GM23338 (cell line): ENCODE results near the gene SAT1. TPM values are rescaled to one million over a fixed set of nuclear protein-coding genes. Genes with fewer than 3 reads are reported as not detected.

ENCODE experiments used
- ATAC-seq: fragments of 200-7000 bp; cut with Tn5 transposase; 3 replicates; pipeline ENCODE4 v1.9.1; 2020
- DNase-seq: peaks from one replicate; pipeline ENCODE4 v3.0.0-alpha.2; 2015; ENCODE audit warnings: low spot score
- H2AFZ ChIP-seq: fragments of 200-600 bp; sonication (generic); 2 replicates; pipeline ENCODE4 v1.8.0; 2016; ENCODE audit warnings: antibody characterized with exemption, mild to moderate bottlenecking, moderate library complexity
- H3F3A ChIP-seq: fragments of 200-600 bp; sonication (generic); replicated peaks from 2 replicates; pipeline ENCODE4 v1.8.0; 2017; ENCODE audit warnings: antibody characterized with exemption, mixed run types, low read depth
- H3K27ac ChIP-seq: fragments of 200-600 bp; sonication (generic); 2 replicates; pipeline ENCODE4 v1.6.1; 2016; ENCODE audit warnings: low read depth
- H3K27me3 ChIP-seq: fragments of 200-600 bp; sonication (generic); 2 replicates; pipeline ENCODE4 v1.8.0; 2016; ENCODE audit warnings: mild to moderate bottlenecking, mixed run types, moderate library complexity; ENCODE audit not compliant: insufficient read depth
- H3K36me3 ChIP-seq: fragments of 200-600 bp; sonication (generic); 2 replicates; pipeline ENCODE4 v1.8.0; 2016; ENCODE audit warnings: mild to moderate bottlenecking; ENCODE audit not compliant: insufficient read depth
- H3K4me1 ChIP-seq: fragments of 200-600 bp; sonication (generic); 2 replicates; pipeline ENCODE4 v1.8.0; 2016; ENCODE audit warnings: mild to moderate bottlenecking, moderate library complexity; ENCODE audit not compliant: insufficient read depth
- H3K4me2 ChIP-seq: fragments of 200-600 bp; sonication (generic); 2 replicates; pipeline ENCODE4 v1.7.1; 2017; ENCODE audit warnings: mixed run types
- H3K4me3 ChIP-seq: fragments of 200-600 bp; sonication (generic); 2 replicates; pipeline ENCODE4 v1.6.1; 2016; ENCODE audit warnings: mixed run types
- H3K79me2 ChIP-seq: fragments of 200-600 bp; sonication (generic); replicated peaks from 2 replicates; pipeline ENCODE4 v1.8.0; 2017; ENCODE audit warnings: mild to moderate bottlenecking; ENCODE audit not compliant: insufficient read depth
- H3K9me2 ChIP-seq: fragments of 200-600 bp; sonication (generic); 2 replicates; pipeline ENCODE4 v1.8.0; 2017; ENCODE audit not compliant: insufficient read depth
- H4K20me1 ChIP-seq: fragments of 200-600 bp; sonication (generic); replicated peaks from 2 replicates; pipeline ENCODE4 v1.8.0; 2017; ENCODE audit warnings: mild to moderate bottlenecking; ENCODE audit not compliant: insufficient read depth
- H3K27ac Mint-ChIP-seq: 2 replicates; pipeline ENCODE4 v1.8.0; 2020; ENCODE audit warnings: inconsistent platforms, mild to moderate bottlenecking, moderate library complexity, mixed read lengths
- H3K27me3 Mint-ChIP-seq: 3 replicates; pipeline ENCODE4 v1.8.0; 2022; ENCODE audit warnings: low read depth, mild to moderate bottlenecking, moderate library complexity, mixed read lengths, inconsistent platforms; ENCODE audit not compliant: insufficient read depth, poor library complexity
- H3K36me3 Mint-ChIP-seq: 3 replicates; pipeline ENCODE4 v1.8.0; 2021; ENCODE audit warnings: low read depth, mild to moderate bottlenecking, inconsistent platforms, moderate library complexity, mixed read lengths
- H3K4me1 Mint-ChIP-seq: 3 replicates; pipeline ENCODE4 v1.8.0; 2020; ENCODE audit warnings: mild to moderate bottlenecking, inconsistent platforms, mixed read lengths
- H3K4me3 Mint-ChIP-seq: 3 replicates; pipeline ENCODE4 v1.8.0; 2021; ENCODE audit warnings: moderate library complexity, mild to moderate bottlenecking, inconsistent platforms, mixed read lengths
- H3K9me3 Mint-ChIP-seq: 3 replicates; pipeline ENCODE4 v1.8.0; 2020; ENCODE audit warnings: moderate library complexity, mild to moderate bottlenecking, inconsistent platforms, mixed read lengths
- CREB1 ChIP-seq: fragments of 250-450 bp; sonication (Bioruptor Pico); IDR thresholded peaks from 2 replicates; pipeline ENCODE4 v1.5.0; 2020; ENCODE audit warnings: low read depth, mild to moderate bottlenecking, moderate library complexity
- EZH2 ChIP-seq: fragments of 200-600 bp; sonication (generic); IDR thresholded peaks from one replicate; pipeline ENCODE4 v1.8.0; 2017; ENCODE audit warnings: antibody characterized with exemption, mild to moderate bottlenecking, low read depth; ENCODE audit not compliant: unreplicated experiment
- EZH2phosphoT487 ChIP-seq: fragments of 200-600 bp; sonication (generic); IDR thresholded peaks from one replicate; pipeline ENCODE4 v1.8.1; 2018; ENCODE audit warnings: antibody characterized with exemption; ENCODE audit not compliant: unreplicated experiment
- JUNB ChIP-seq: IDR thresholded peaks from one replicate; pipeline ENCODE4 v1.6.1; 2016; ENCODE audit warnings: antibody characterized with exemption; ENCODE audit not compliant: unreplicated experiment
- NANOG ChIP-seq: IDR thresholded peaks from 2 replicates; pipeline ENCODE4 v1.6.1; 2016; ENCODE audit warnings: antibody characterized with exemption, borderline replicate concordance
- POLR2AphosphoS5 ChIP-seq: IDR thresholded peaks from 2 replicates; pipeline ENCODE4 v1.6.1; 2016; ENCODE audit warnings: antibody characterized with exemption, low read depth
- REST ChIP-seq: IDR thresholded peaks from one replicate; pipeline ENCODE4 v1.6.1; 2018; ENCODE audit warnings: antibody characterized with exemption; ENCODE audit not compliant: unreplicated experiment
- STAT1 ChIP-seq: IDR thresholded peaks from one replicate; pipeline ENCODE4 v1.6.1; 2016; ENCODE audit warnings: antibody characterized with exemption; ENCODE audit not compliant: unreplicated experiment
- ZNF114 ChIP-seq: fragments of 250-450 bp; sonication (Bioruptor Pico); IDR thresholded peaks from 2 replicates; pipeline ENCODE4 v1.5.0; 2020; ENCODE audit warnings: mild to moderate bottlenecking, moderate library complexity
- ZNF331 ChIP-seq: fragments of 250-450 bp; sonication (Bioruptor Pico); IDR thresholded peaks from 2 replicates; pipeline ENCODE4 v1.5.0; 2020; ENCODE audit warnings: low read depth, mild to moderate bottlenecking, moderate library complexity
- polyA plus RNA-seq: library from polyadenylated mRNA; unstranded; fragments of >200 nt; fragmentation: Nextera tagmentation; extraction: Ambion mirVana; gene quantifications from 2 replicates; pipeline ENCODE4 v1.2.1, GENCODE V29; 2016
- total RNA-seq: library from RNA; depleted of rRNA; stranded (reverse); fragments of >200 nt; shearing (Covaris generic); gene quantifications from 2 replicates; pipeline ENCODE4 v1.2.3, GENCODE V29; 2014
- TF ChIP-seq, protein P1 (sequence below): IDR thresholded peaks from 2 replicates; pipeline ENCODE4 v1.6.1; 2016; ENCODE audit warnings: antibody characterized with exemption
- TF ChIP-seq, protein P2 (sequence below): fragments of 250-450 bp; sonication (Bioruptor Pico); IDR thresholded peaks from 2 replicates; pipeline ENCODE4 v1.5.0; 2020; ENCODE audit warnings: mild to moderate bottlenecking, moderate library complexity
- TF ChIP-seq, protein P3 (sequence below), 2 experiments: fragments of 200-600 bp in 1 of 2; sonication (generic) in 1 of 2; conservative IDR thresholded peaks; 2 replicates each; pipeline versions ENCODE4 v1.5.1 to v1.6.1; 2016 to 2017; ENCODE audit warnings: antibody characterized with exemption in 2 of 2, low read depth in 2 of 2, mild to moderate bottlenecking in 2 of 2, moderate library complexity in 1 of 2

The SAT1 gene
- total and polyA plus RNA-seq, 2 experiments from 2014 or later = 44.1 to 101 TPM

GRCh38 chrX:23742697-23743622 is 40.0 kb upstream of the SAT1 start, which contains the start of gene ACOT9:
ACOT9 (minus strand) TSS chrX:23743276; CDS start chrX:23743144, 132 bp downstream.
- Mint-ChIP-seq H3K27me3 (peaks cover 2% of the 10 kb centered on the region), H3K36me3 (no peaks in the 10 kb centered on the region; the same call in 2 of the 3 replicates), H3K4me3 (peak within 1 kb of the TSS; percentile 89), H3K9me3 (no peaks in the 10 kb centered on the region), H3K27ac (peak within 1 kb of the TSS; percentile 93), H3K4me1 (peaks cover 6% of the 10 kb centered on the region; the same call in 2 of the 3 replicates)
- H3K4me3 ChIP-seq = peak within 1 kb of the TSS; percentile 71
- DNase-seq (peak; percentile 88), ATAC-seq (peak; percentile 98)
- H3K36me3 ChIP-seq = no peaks in the 10 kb centered on the region
- H3K4me2 ChIP-seq = peak within 1 kb of the TSS; percentile 83
- no peaks in the 10 kb centered on the region for H3K27me3 ChIP-seq
- TF ChIP-seq ZNF331 (CRISPR knock-in tag) = no peak
- peak; percentile 33 for TF ChIP-seq REST
- no peak for TF ChIP-seq EZH2
- TF ChIP-seq EZH2phosphoT487 = no peak
- no peak for TF ChIP-seq ZNF114
- TF ChIP-seq NANOG = no peak
- peak; percentile 69 for TF ChIP-seq CREB1
- peak; percentile 77 for TF ChIP-seq POLR2AphosphoS5
- TF ChIP-seq, protein P1, sequence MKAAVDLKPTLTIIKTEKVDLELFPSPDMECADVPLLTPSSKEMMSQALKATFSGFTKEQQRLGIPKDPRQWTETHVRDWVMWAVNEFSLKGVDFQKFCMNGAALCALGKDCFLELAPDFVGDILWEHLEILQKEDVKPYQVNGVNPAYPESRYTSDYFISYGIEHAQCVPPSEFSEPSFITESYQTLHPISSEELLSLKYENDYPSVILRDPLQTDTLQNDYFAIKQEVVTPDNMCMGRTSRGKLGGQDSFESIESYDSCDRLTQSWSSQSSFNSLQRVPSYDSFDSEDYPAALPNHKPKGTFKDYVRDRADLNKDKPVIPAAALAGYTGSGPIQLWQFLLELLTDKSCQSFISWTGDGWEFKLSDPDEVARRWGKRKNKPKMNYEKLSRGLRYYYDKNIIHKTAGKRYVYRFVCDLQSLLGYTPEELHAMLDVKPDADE = no peak
- TF ChIP-seq, protein P2, sequence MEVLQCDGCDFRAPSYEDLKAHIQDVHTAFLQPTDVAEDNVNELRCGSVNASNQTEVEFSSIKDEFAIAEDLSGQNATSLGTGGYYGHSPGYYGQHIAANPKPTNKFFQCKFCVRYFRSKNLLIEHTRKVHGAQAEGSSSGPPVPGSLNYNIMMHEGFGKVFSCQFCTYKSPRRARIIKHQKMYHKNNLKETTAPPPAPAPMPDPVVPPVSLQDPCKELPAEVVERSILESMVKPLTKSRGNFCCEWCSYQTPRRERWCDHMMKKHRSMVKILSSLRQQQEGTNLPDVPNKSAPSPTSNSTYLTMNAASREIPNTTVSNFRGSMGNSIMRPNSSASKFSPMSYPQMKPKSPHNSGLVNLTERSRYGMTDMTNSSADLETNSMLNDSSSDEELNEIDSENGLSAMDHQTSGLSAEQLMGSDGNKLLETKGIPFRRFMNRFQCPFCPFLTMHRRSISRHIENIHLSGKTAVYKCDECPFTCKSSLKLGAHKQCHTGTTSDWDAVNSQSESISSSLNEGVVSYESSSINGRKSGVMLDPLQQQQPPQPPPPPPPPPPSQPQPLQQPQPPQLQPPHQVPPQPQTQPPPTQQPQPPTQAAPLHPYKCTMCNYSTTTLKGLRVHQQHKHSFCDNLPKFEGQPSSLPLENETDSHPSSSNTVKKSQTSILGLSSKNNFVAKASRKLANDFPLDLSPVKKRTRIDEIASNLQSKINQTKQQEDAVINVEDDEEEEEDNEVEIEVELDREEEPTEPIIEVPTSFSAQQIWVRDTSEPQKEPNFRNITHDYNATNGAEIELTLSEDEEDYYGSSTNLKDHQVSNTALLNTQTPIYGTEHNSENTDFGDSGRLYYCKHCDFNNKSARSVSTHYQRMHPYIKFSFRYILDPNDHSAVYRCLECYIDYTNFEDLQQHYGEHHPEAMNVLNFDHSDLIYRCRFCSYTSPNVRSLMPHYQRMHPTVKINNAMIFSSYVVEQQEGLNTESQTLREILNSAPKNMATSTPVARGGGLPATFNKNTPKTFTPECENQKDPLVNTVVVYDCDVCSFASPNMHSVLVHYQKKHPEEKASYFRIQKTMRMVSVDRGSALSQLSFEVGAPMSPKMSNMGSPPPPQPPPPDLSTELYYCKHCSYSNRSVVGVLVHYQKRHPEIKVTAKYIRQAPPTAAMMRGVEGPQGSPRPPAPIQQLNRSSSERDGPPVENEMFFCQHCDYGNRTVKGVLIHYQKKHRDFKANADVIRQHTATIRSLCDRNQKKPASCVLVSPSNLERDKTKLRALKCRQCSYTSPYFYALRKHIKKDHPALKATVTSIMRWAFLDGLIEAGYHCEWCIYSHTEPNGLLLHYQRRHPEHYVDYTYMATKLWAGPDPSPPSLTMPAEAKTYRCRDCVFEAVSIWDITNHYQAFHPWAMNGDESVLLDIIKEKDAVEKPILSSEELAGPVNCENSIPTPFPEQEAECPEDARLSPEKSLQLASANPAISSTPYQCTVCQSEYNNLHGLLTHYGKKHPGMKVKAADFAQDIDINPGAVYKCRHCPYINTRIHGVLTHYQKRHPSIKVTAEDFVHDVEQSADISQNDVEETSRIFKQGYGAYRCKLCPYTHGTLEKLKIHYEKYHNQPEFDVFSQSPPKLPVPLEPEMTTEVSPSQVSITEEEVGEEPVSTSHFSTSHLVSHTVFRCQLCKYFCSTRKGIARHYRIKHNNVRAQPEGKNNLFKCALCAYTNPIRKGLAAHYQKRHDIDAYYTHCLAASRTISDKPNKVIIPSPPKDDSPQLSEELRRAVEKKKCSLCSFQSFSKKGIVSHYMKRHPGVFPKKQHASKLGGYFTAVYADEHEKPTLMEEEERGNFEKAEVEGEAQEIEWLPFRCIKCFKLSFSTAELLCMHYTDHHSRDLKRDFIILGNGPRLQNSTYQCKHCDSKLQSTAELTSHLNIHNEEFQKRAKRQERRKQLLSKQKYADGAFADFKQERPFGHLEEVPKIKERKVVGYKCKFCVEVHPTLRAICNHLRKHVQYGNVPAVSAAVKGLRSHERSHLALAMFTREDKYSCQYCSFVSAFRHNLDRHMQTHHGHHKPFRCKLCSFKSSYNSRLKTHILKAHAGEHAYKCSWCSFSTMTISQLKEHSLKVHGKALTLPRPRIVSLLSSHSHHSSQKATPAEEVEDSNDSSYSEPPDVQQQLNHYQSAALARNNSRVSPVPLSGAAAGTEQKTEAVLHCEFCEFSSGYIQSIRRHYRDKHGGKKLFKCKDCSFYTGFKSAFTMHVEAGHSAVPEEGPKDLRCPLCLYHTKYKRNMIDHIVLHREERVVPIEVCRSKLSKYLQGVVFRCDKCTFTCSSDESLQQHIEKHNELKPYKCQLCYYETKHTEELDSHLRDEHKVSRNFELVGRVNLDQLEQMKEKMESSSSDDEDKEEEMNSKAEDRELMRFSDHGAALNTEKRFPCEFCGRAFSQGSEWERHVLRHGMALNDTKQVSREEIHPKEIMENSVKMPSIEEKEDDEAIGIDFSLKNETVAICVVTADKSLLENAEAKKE (CRISPR knock-in tag) = no peak
- TF ChIP-seq STAT1 = no peak
- TF ChIP-seq JUNB = no peak
- TF ChIP-seq, protein P3, sequence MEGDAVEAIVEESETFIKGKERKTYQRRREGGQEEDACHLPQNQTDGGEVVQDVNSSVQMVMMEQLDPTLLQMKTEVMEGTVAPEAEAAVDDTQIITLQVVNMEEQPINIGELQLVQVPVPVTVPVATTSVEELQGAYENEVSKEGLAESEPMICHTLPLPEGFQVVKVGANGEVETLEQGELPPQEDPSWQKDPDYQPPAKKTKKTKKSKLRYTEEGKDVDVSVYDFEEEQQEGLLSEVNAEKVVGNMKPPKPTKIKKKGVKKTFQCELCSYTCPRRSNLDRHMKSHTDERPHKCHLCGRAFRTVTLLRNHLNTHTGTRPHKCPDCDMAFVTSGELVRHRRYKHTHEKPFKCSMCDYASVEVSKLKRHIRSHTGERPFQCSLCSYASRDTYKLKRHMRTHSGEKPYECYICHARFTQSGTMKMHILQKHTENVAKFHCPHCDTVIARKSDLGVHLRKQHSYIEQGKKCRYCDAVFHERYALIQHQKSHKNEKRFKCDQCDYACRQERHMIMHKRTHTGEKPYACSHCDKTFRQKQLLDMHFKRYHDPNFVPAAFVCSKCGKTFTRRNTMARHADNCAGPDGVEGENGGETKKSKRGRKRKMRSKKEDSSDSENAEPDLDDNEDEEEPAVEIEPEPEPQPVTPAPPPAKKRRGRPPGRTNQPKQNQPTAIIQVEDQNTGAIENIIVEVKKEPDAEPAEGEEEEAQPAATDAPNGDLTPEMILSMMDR (conservative IDR thresholded peaks at IDR 0.05; ENCODE audit: low read depth in 2 of 2) = no peak
- no peaks in the 10 kb centered on the region for H4K20me1 ChIP-seq
- H3K9me2 ChIP-seq = no peaks in the 10 kb centered on the region
- H3F3A ChIP-seq = no peaks in the 10 kb centered on the region
- H3K79me2 ChIP-seq = peaks cover 41% of the 10 kb centered on the region
- H2AFZ ChIP-seq = peak within 1 kb of the TSS; percentile 96; the same call in 1 of the 2 replicates
- H3K27ac ChIP-seq = peak within 1 kb of the TSS; percentile 59; the same call in 1 of the 2 replicates
- H3K4me1 ChIP-seq = no peaks in the 10 kb centered on the region
